ENCODE results near the gene LIMA1.

GRCh38 chr12:50145439-50145838, 137.9 kb downstream of the LIMA1 start:
- TF ChIP-seq CTCF (IDR thresholded peaks at IDR 0.05) (no peak), POLR2A (IDR thresholded peaks at IDR 0.05) (no peak)

Data from lower leg skin (tissue), 3 donors.